Retinal pigment epithelial cell (primary cell): ENCODE results near the gene POU2F1.
A peak's percentile ranks its signal among the peaks of the same experiment; 100 is the strongest.

Source experiments
- DNase-seq: peaks from one replicate; pipeline ENCODE4 v3.0.0-alpha.2; 2010; ENCODE audit warnings: low read depth
- H3K4me3 ChIP-seq: 2 replicates; pipeline ENCODE4 v1.5.1; 2011; ENCODE audit warnings: mild to moderate bottlenecking, low read length, control low read depth, moderate library complexity
- TF ChIP-seq, protein P1 (sequence below): conservative IDR thresholded peaks from 2 replicates; pipeline ENCODE4 v1.5.1; 2011; ENCODE audit warnings: low read depth, low read length, control low read depth, inconsistent platforms

The POU2F1 gene

GRCh38 chr1:167446966-167447365 lies 226.3 kb downstream of the POU2F1 start:
- TF ChIP-seq, protein P1, sequence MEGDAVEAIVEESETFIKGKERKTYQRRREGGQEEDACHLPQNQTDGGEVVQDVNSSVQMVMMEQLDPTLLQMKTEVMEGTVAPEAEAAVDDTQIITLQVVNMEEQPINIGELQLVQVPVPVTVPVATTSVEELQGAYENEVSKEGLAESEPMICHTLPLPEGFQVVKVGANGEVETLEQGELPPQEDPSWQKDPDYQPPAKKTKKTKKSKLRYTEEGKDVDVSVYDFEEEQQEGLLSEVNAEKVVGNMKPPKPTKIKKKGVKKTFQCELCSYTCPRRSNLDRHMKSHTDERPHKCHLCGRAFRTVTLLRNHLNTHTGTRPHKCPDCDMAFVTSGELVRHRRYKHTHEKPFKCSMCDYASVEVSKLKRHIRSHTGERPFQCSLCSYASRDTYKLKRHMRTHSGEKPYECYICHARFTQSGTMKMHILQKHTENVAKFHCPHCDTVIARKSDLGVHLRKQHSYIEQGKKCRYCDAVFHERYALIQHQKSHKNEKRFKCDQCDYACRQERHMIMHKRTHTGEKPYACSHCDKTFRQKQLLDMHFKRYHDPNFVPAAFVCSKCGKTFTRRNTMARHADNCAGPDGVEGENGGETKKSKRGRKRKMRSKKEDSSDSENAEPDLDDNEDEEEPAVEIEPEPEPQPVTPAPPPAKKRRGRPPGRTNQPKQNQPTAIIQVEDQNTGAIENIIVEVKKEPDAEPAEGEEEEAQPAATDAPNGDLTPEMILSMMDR = no peak
- no peak overlapping the region for H3K4me3 ChIP-seq
- no peak for DNase-seq

GRCh38 chr1:167447521-167448136 lies 226.9 kb downstream of the POU2F1 start:
- no peak overlapping the region for H3K4me3 ChIP-seq
- TF ChIP-seq, protein P1 = no peak
- DNase-seq = no peak

- DNase-seq = no peak
- H3K4me3 ChIP-seq = no peak overlapping the region
- TF ChIP-seq, protein P1 = no peak
These were observed 230.2 kb downstream of the POU2F1 start for GRCh38 chr1:167450843-167451242.

GRCh38 chr1:167452483-167452882 lies 231.8 kb downstream of the POU2F1 start:
- DNase-seq = no peak
- TF ChIP-seq, protein P1 = no peak
- no peak overlapping the region for H3K4me3 ChIP-seq

DNA sequence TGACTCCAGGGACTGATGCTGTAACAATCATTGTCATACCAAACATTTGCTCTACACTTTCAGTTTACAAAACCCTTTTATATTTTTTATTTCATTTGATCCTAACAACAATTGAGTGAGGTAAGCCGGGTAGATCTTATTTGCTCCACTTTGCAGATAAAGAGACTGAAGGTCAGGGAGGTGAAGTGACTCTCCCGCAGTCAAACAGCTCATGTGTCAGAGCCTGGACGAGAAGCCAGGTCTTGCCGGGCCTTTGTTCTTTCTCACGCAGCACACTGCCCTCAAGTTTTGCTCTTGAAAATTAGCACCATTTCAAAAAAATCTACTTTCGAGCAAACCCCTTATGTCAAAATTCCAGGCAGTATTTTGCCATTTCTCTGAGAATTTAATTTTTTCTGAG lies 232.4 kb downstream of the POU2F1 start:
- TF ChIP-seq, protein P1 = no peak
- no peak overlapping the region for H3K4me3 ChIP-seq
- no peak for DNase-seq

DNA sequence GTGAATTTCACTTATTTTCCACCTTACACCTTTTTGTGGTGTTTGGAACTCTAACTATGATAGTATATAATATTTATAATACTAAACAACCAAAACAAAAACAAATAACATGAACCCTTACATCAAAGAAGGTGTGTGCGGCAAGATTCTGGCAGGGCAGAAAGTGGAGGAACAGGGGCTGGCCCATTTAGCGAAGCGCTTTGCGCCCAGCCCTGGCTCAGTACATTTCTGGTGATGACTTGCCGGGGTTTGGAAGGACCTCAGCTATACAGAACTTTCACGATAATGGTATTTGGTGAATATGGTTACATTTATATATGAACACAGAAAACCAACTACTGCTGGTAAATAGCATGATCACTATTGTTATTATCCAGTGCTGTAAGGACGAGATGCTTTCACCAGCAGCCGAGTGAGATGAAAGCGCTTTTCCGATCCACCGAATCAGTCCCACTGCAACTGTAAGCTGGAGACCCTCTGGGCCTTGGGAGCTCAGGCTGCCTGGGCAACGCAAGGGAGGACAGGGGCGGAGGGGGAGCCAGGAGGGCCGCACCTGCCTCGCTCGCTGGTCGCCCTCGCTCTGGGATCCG lies 233.7 kb downstream of the POU2F1 start:
- no peak for DNase-seq
- TF ChIP-seq, protein P1 = no peak
- peak overlapping the region; percentile 59 for H3K4me3 ChIP-seq

DNA sequence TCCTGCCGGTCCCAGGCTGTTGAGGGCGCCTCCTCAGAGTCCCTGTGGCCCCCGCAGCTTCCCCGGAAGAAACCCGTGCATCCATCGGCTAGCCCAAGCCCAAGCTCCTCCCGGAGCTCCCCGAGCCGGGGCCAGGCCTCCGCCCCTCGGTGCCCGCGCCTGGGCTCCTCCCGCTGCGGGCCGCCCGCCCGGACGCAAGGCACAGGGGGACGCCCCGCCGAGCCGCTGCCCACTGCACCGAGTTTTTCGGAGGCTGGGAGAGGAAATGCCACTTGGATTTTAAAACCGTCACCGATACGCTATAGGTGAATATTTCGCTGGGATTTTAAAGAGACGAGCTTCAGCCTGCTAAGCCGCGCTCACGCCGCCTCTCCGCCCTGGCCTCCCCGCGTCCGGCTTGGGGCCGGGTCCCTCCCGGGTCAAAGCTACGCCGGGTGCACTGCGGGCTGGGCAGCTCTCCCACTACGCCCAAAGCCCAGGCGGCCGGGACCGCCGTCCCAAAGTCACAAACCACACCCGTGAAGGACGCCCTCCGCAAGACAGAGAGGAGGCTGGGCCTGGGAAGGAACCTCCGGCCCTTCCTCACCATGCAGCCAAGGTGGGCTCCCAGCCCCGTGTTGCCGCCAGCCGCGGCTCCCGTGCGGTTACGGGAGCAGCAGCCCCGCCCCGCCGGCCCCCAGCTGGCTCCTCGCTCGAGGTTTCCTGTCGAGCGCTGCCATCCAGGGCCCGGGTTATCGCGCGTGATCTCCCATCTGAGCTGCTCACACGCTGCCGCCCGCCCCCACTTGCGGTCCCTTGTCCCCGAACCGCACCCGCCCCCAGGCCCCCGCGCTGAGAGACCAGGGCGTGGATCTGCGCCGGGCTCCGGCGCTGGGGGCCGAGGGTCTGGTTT lies 234.5 kb downstream of the POU2F1 start:
- TF ChIP-seq, protein P1 = no peak
- H3K4me3 ChIP-seq = peak overlapping the region; percentile 59
- DNase-seq = no peak
